Measurements from ENCODE around the gene CD81.
"Not testable (repeated sequence)": the region's sequence is repeated elsewhere in the genome, so short reads cannot be mapped to it uniquely, and the experiment has no call there.

DNA sequence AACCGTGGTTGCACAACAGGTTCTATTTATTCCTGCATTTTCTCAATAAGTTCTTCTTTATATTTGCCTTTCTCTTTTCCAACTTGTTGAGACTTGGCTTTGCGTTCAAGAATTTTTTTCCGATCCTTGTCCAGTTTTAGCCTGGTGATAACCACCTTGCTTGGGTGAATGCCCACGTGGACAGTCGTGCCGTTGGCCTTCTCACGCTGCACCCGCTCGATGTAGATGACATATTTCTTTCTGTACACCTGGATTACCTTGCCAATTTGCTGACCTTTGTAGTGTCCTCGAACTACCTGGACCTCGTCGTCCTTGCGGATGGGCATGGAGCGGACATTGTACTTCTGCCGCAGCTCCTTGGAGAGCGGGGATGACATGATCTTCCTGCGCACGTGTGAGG lies 41.8 kb upstream of the CD81 start:
- TF ChIP-seq, protein P1, sequence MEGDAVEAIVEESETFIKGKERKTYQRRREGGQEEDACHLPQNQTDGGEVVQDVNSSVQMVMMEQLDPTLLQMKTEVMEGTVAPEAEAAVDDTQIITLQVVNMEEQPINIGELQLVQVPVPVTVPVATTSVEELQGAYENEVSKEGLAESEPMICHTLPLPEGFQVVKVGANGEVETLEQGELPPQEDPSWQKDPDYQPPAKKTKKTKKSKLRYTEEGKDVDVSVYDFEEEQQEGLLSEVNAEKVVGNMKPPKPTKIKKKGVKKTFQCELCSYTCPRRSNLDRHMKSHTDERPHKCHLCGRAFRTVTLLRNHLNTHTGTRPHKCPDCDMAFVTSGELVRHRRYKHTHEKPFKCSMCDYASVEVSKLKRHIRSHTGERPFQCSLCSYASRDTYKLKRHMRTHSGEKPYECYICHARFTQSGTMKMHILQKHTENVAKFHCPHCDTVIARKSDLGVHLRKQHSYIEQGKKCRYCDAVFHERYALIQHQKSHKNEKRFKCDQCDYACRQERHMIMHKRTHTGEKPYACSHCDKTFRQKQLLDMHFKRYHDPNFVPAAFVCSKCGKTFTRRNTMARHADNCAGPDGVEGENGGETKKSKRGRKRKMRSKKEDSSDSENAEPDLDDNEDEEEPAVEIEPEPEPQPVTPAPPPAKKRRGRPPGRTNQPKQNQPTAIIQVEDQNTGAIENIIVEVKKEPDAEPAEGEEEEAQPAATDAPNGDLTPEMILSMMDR (IDR thresholded peaks at IDR 0.05) = not testable (repeated sequence)
- not testable (repeated sequence) for TF ChIP-seq POLR2A (IDR thresholded peaks at IDR 0.05; ENCODE audit: low read depth)

Data from esophagus muscularis mucosa (tissue), 3 donors.